ENCODE results near the gene PPDPF.
"Not testable (repeated sequence)": the region's sequence is repeated elsewhere in the genome, so short reads cannot be mapped to it uniquely, and the experiment has no call there.

Gene PPDPF

GRCh38 chr20:63473555-63474449 lies 46.8 kb upstream of the PPDPF start:
- Histone ChIP-seq H3K27me3 (peaks cover 33% of the 10 kb centered on the region), H3K36me3 (no peaks in the 10 kb centered on the region), H3K9me3 (no peaks in the 10 kb centered on the region), H3K4me3 (ENCODE audit: low read depth, low read length) (no peak overlapping the region), H3K4me1 (peaks cover 6% of the 10 kb centered on the region)
- no peak for DNase-seq
- no peak for TF ChIP-seq CTCF (IDR thresholded peaks at IDR 0.05; ENCODE audit: low read depth, low read length)

- no peak overlapping the region for H3K4me3 ChIP-seq (ENCODE audit: low read depth, low read length)
- TF ChIP-seq CTCF (IDR thresholded peaks at IDR 0.05; ENCODE audit: low read depth, low read length), result no peak
- no peaks in the 10 kb centered on the region for H3K9me3 ChIP-seq
- H3K4me1 ChIP-seq, result peaks cover 6% of the 10 kb centered on the region
- DNase-seq, result no peak
- H3K27me3 ChIP-seq, result peaks cover 32% of the 10 kb centered on the region
- no peaks in the 10 kb centered on the region for H3K36me3 ChIP-seq
These were observed 45.4 kb upstream of the PPDPF start for GRCh38 chr20:63475209-63475608.

GRCh38 chr20:63477061-63477616 lies 43.4 kb upstream of the PPDPF start:
- Histone ChIP-seq H3K27me3 (peaks cover 14% of the 10 kb centered on the region), H3K36me3 (no peaks in the 10 kb centered on the region), H3K4me3 (ENCODE audit: low read depth, low read length) (no peak overlapping the region), H3K9me3 (no peaks in the 10 kb centered on the region), H3K4me1 (peaks cover 9% of the 10 kb centered on the region)
- DNase-seq, result no peak
- no peak for TF ChIP-seq CTCF (IDR thresholded peaks at IDR 0.05; ENCODE audit: low read depth, low read length)

- TF ChIP-seq CTCF (IDR thresholded peaks at IDR 0.05; ENCODE audit: low read depth, low read length), result no peak
These were observed 42.6 kb upstream of the PPDPF start for GRCh38 chr20:63477944-63478343.

GRCh38 chr20:63478346-63479302 lies 41.9 kb upstream of the PPDPF start:
- Histone ChIP-seq H3K27me3 (peaks cover 5% of the 10 kb centered on the region; the same call in 1 of the 2 replicates), H3K36me3 (no peaks in the 10 kb centered on the region), H3K9me3 (no peaks in the 10 kb centered on the region), H3K4me1 (peaks cover 17% of the 10 kb centered on the region), H3K4me3 (ENCODE audit: low read depth, low read length) (no peak overlapping the region)
- no peak for TF ChIP-seq CTCF (IDR thresholded peaks at IDR 0.05; ENCODE audit: low read depth, low read length)
- DNase-seq, result no peak

More at GRCh38 chr20:63477944-63478343, 42.6 kb upstream of the PPDPF start:
- Histone ChIP-seq H3K4me3 (ENCODE audit: low read depth, low read length) (no peak overlapping the region), H3K27me3 (peaks cover 11% of the 10 kb centered on the region), H3K9me3 (no peaks in the 10 kb centered on the region), H3K4me1 (peaks cover 16% of the 10 kb centered on the region), H3K36me3 (no peaks in the 10 kb centered on the region)
- no peak for DNase-seq

GRCh38 chr20:63479695-63480419 lies 40.7 kb upstream of the PPDPF start:
- H3K27me3 ChIP-seq; H3K36me3 ChIP-seq; H3K9me3 ChIP-seq; H3K4me3 ChIP-seq (ENCODE audit: low read depth, low read length); DNase-seq: not testable (repeated sequence)
- peaks cover 24% of the 10 kb centered on the region for H3K4me1 ChIP-seq
